Activated T-helper 17 cell treated with anti-CD3 and anti-CD28 coated beads, Interleukin-2, amount 50 U/mL, for 72 hours (primary cell): Measurements from ENCODE around the gene BLTP2. TPM values are rescaled to one million over a fixed set of nuclear protein-coding genes. Genes with fewer than 3 reads are reported as not detected.

Source experiments
- ATAC-seq: fragments of 150-1000 bp; cut with Tn5 transposase; replicated peaks from 2 replicates; pipeline ENCODE4 v1.10.0; 2021; ENCODE audit warnings: mild to moderate bottlenecking, moderate library complexity
- H3K27ac Mint-ChIP-seq: one replicate; pipeline ENCODE4 v1.8.0; 2022; ENCODE audit warnings: mixed read lengths
- H3K27me3 Mint-ChIP-seq: one replicate; pipeline ENCODE4 v1.8.0; 2022; ENCODE audit warnings: mixed read lengths
- H3K36me3 Mint-ChIP-seq: one replicate; pipeline ENCODE4 v1.8.0; 2022; ENCODE audit warnings: low read depth, mild to moderate bottlenecking, mixed read lengths
- H3K4me1 Mint-ChIP-seq: one replicate; pipeline ENCODE4 v1.8.0; 2022; ENCODE audit warnings: mixed read lengths
- H3K4me3 Mint-ChIP-seq: one replicate; pipeline ENCODE4 v1.8.0; 2022; ENCODE audit warnings: mild to moderate bottlenecking, mixed read lengths
- H3K9me3 Mint-ChIP-seq: one replicate; pipeline ENCODE4 v1.8.0; 2022; ENCODE audit warnings: mixed read lengths
- total RNA-seq, 2 donors: library from RNA; stranded (reverse); gene quantifications; one replicate each; pipeline ENCODE4 v1.2.3, GENCODE V29; 2022

The BLTP2 gene
- total RNA-seq, 2 donors from 2014 or later = 134 to 226 TPM

DNA sequence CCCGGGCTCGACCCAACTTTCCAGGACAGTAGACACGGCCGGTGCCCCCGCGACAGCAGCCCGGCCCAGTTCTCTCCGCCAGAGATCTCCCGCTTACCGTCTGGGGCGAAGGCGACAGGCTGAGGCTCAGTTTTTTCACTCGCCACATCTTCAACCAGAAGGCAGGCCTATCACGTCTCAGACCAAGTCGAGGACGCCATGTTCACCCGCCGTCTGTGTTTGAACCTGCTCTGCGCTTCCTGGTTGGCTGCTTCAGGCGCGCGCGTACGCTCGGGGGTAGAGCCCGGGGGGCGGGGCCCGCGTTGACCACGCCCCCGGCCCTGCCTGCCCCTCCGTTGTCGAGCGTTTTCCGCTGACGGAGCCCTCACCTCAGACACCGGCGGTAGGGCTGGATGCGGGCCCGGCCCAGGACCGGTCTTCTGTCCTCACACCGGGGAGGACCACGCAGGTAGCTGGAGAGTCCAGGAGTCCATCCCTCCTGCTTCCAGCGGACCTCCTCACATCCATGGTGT, 46.1 kb downstream of the BLTP2 start, which contains the start of gene SPAG5:
Gene SPAG5 (minus strand): TSS at position 227 of the 512 bp plus-strand sequence. CDS start 79 bp downstream, at position 148.
- H3K4me1 Mint-ChIP-seq = peaks cover 18% of the 10 kb centered on the region
- ATAC-seq = peak; percentile 93

DNA sequence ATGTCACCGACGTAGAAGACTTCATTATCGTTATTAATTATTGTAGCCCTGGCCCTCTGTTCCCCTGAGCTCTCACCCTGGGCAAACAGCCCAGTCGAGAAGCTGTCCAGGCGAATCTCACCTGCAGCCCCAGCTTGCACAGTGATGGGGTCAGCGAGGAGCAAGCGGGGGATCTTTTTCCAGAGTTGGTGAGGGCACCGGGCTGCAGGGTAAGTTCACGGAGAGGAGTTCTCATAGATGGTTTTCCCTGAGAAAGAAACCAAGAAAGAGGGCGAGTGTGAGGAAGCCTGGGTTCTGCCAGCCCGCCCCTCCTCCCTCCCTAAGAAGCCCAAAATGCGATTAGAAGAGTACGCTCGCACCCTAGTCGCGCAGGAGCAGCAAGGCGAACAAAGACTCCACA, 46.6 kb downstream of the BLTP2 start:
- Mint-ChIP-seq H3K36me3 (peaks cover 44% of the 10 kb centered on the region), H3K27ac (peak overlapping the region; percentile 98), H3K27me3 (no peaks in the 10 kb centered on the region), H3K9me3 (no peaks in the 10 kb centered on the region), H3K4me3 (peak overlapping the region; percentile 100), H3K4me1 (peaks cover 18% of the 10 kb centered on the region)
- no peak for ATAC-seq

More for the DNA sequence above, 46.1 kb downstream of the BLTP2 start, which contains the start of gene SPAG5:
- peaks cover 43% of the 10 kb centered on the region for H3K36me3 Mint-ChIP-seq
- H3K4me3 Mint-ChIP-seq = peak within 1 kb of the TSS; percentile 100
- H3K27me3 Mint-ChIP-seq = no peaks in the 10 kb centered on the region
- no peaks in the 10 kb centered on the region for H3K9me3 Mint-ChIP-seq
- H3K27ac Mint-ChIP-seq = peak within 1 kb of the TSS; percentile 98

DNA sequence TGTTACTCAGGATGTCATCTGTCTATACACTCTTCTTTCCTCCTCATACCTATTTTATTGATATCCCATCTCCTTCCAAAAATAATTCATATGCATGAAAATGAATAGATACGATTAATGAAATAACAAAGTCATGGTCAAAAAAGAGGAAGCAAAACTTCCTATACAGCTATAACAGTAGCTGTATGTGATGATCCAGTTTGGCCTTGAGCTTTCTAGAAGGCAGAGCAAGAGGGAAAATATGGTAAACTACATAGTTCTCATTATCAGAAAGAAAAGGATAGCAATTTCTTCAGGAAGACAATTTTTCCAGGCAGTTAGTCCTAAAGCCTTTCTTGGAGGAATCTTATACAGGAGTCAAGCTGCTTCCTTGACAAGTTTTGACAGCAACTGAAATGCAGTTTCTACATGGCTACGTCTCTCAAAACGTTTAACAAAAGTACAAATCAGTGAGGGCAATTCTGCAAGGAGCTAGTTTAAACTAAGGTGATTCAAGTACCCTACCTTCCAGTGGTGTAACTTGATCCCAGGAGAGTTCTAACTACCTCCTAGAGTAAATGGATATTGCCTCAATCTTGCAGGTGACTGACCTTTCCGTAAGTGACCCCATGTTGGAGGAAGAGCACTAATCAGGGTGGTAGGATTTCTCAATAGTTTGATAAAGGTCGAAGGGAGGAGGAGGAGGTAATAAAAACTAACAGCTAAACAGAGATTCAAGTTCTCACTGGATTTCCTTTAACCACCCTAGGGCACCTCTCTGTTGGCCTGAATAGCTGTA, 47.2 kb downstream of the BLTP2 start:
- Mint-ChIP-seq H3K4me1 (peaks cover 18% of the 10 kb centered on the region), H3K27me3 (no peaks in the 10 kb centered on the region), H3K9me3 (no peaks in the 10 kb centered on the region), H3K4me3 (peak overlapping the region; percentile 100), H3K27ac (peak overlapping the region; percentile 98), H3K36me3 (peaks cover 47% of the 10 kb centered on the region)
- no peak for ATAC-seq

Other genes with a start within 250 kb of the BLTP2 start
- gene SLC46A1, start 238.9 kb downstream of the BLTP2 start, total RNA-seq = 1 to 10 TPM; 2.5 to 4.4 TPM
- not detected for gene SLC13A2, start 171.5 kb downstream of the BLTP2 start, total RNA-seq
- gene FOXN1, start 138.8 kb downstream of the BLTP2 start, total RNA-seq = not detected
- gene UNC119, start 92.5 kb downstream of the BLTP2 start, total RNA-seq = 10 to 100 TPM; 39.1 to 67.7 TPM
- 10 to 100 TPM; 33.2 to 38.9 TPM for gene PIGS, start 73.6 kb downstream of the BLTP2 start, total RNA-seq
- 100 to 1,000 TPM in 1 of 2 donors, 10 to 100 TPM in 1; 55.0 to 335 TPM for gene ALDOC, start 68.3 kb downstream of the BLTP2 start, total RNA-seq
- gene SPAG5, start 46.1 kb downstream of the BLTP2 start, total RNA-seq = 100 to 1,000 TPM; 140 to 195 TPM
- 10 to 100 TPM; 25.5 to 36.3 TPM for gene RSKR, start 31.0 kb downstream of the BLTP2 start, total RNA-seq
- 10 to 100 TPM; 48.3 to 48.6 TPM for gene SDF2, start 16.7 kb upstream of the BLTP2 start, total RNA-seq
- gene SUPT6H, start 17.0 kb upstream of the BLTP2 start, total RNA-seq = 10 to 100 TPM; 80.2 to 89.1 TPM
- 10 to 100 TPM in 1 of 2 donors, 1 to 10 TPM in 1; 4.4 to 12.4 TPM for gene PROCA1, start 66.7 kb upstream of the BLTP2 start, total RNA-seq
- 10 to 100 TPM in 1 of 2 donors, 1 to 10 TPM in 1; 4.1 to 22.4 TPM for gene RAB34, start 72.7 kb upstream of the BLTP2 start, total RNA-seq
- gene RPL23A, start 74.8 kb upstream of the BLTP2 start, total RNA-seq = 1,000 to 10,000 TPM; 2,238 to 2,546 TPM
- 10 to 100 TPM in 1 of 2 donors, 1 to 10 TPM in 1; 4.8 to 13.4 TPM for gene TLCD1, start 81.1 kb upstream of the BLTP2 start, total RNA-seq
- 1 to 10 TPM; 4.9 to 9.2 TPM for gene NEK8, start 83.6 kb upstream of the BLTP2 start, total RNA-seq
- 100 to 1,000 TPM in 1 of 2 donors, 10 to 100 TPM in 1; 78.4 to 181 TPM for gene TRAF4, start 98.9 kb upstream of the BLTP2 start, total RNA-seq
- 10 to 100 TPM; 18.7 to 25.1 TPM for gene FAM222B, start 197.6 kb upstream of the BLTP2 start, total RNA-seq
- gene ERAL1, start 209.9 kb upstream of the BLTP2 start, total RNA-seq = 10 to 100 TPM; 38.2 to 60.2 TPM